ENCODE measurements around the gene CGB7. TPM values are rescaled to one million over a fixed set of nuclear protein-coding genes. Genes with fewer than 3 reads are reported as not detected.

The CGB7 gene
- total and polyA plus RNA-seq, 2 donors (not counting 3 experiments of a cell fraction or from before 2014, with no cell fraction given), result 0.41 to 0.42 TPM

DNA sequence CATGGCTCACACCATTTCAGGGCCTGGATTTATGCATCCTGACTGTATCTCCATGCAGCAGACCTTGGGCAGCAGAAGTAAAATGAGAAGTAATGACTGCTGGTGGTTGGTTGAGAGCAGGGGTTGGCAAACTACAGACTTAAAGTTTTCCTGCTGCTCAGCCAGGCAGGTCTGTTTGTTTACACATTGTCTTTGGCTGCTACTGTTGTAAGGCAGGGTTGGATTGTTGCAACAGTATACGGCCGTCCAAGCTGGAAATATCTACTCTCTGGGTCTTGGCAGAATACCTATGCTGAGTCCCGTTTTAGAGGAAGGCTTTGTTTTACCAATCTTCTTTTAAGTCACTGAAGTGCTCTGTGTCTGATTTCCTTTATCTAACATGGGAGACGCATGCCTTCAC, 41.2 kb upstream of the CGB7 start:
- ChIA-PET CTCF (interaction anchor here (1.4 to 6.9 kb wide), 14 partner anchors 7 to 126 kb away, joined by 6 to 164 read pairs (median 20); partner anchors contain the start of genes LIN7B and PPFIA3), POLR2A (no interaction called here)
- dilution Hi-C loops (cut with MboI; ENCODE audit: extremely low pct_ligation_motif_present, low sequenced_read_pairs), result no loop called here
- Histone ChIP-seq H3K4me2 (ENCODE audit: insufficient read depth, low read length) (no peak overlapping the region), H3K9me3 (replicated peaks; ENCODE audit: control insufficient read depth, insufficient read depth, low read length) (no peaks in the 10 kb centered on the region), H4K20me1 (replicated peaks; ENCODE audit: control insufficient read depth, extremely low read depth, insufficient read depth, low read length) (peaks cover 3% of the 10 kb centered on the region), H3K9me1 (replicated peaks; ENCODE audit: control insufficient read depth, extremely low read depth, insufficient read depth, low read length) (no peaks in the 10 kb centered on the region), H3K79me2 (ENCODE audit: control insufficient read depth, insufficient read depth, low read length) (peaks cover 32% of the 10 kb centered on the region), H2AFZ (ENCODE audit: low read depth, low read length) (no peak overlapping the region), H3K4me1 (ENCODE audit: control insufficient read depth, extremely low read depth, insufficient read depth, low read length) (no peaks in the 10 kb centered on the region), H3K27me3 (ENCODE audit: control insufficient read depth in 2 of 2, insufficient read depth in 2 of 2, low read length in 2 of 2) (no peaks in the 10 kb centered on the region), H3K4me3 (replicated peaks in 1 of 3; ENCODE audit: insufficient read depth in 1 of 3, low read depth in 1 of 3, low read length in 3 of 3) (no peak overlapping the region), H3K9ac (replicated peaks; ENCODE audit: extremely low read depth, insufficient read depth, low read length) (no peak overlapping the region), H3K27ac (ENCODE audit: insufficient read depth, low read depth, low read length) (no peak overlapping the region), H3K36me3 (ENCODE audit: control insufficient read depth in 2 of 2, extremely low read depth in 1 of 2, insufficient read depth in 2 of 2, low read length in 2 of 2) (peaks cover 33 to 55% of the 10 kb centered on the region in 2 experiments)
- intact Hi-C loops (cut with micrococcal nuclease), result loop anchor here (1.0 kb wide), 1 partner anchor 47 kb away; no protein-coding TSS in a partner anchor
- no TSS peak for BruUV-seq (replicated peaks)
- FAIRE-seq, result no peak
- DNase-seq (ENCODE audit: low read depth, low spot score), result no peak
- TF ChIP-seq EZH2 (IDR thresholded peaks at IDR 0.05; ENCODE audit: borderline replicate concordance, low read depth, low read length, severe bottlenecking), result no peak
- no peak for TF ChIP-seq CTCF (IDR thresholded peaks at IDR 0.05; ENCODE audit: extremely low read depth in 1 of 2, insufficient read depth in 1 of 2, low read depth in 1 of 2, low read length in 2 of 2)
- TF ChIP-seq MYC (IDR thresholded peaks at IDR 0.05; ENCODE audit: low read depth, low read length), result no peak
- TF ChIP-seq JUN (IDR thresholded peaks at IDR 0.05; ENCODE audit: borderline replicate concordance, insufficient read depth, insufficient read length, low read depth), result no peak
- no peak for TF ChIP-seq POLR2A (IDR thresholded peaks at IDR 0.05; ENCODE audit: low read depth, low read length)
- TF ChIP-seq MAX (IDR thresholded peaks at IDR 0.05; ENCODE audit: insufficient read depth, insufficient read length), result no peak
- no peak for TF ChIP-seq FOS (IDR thresholded peaks at IDR 0.05; ENCODE audit: borderline replicate concordance, insufficient read depth, low read length)
- TF ChIP-seq POLR2AphosphoS5 (IDR thresholded peaks at IDR 0.05; ENCODE audit: insufficient read depth, low read depth, low read length), result no peak
- TF ChIP-seq GATA2 (IDR thresholded peaks at IDR 0.05; ENCODE audit: insufficient read depth, insufficient read length, low read depth, low read length), result no peak

Measured in endothelial cell of umbilical vein (primary cell).